T-helper 1 cell treated with Interleukin-12 subunit alpha and Interleukin-12 subunit beta and Interleukin-4 antibody, amounts not matched to agents 30 μg/mL and 1 μg/mL, for 36 hours (primary cell): ENCODE measurements around the gene ANO2.

Experiments used
- H3K27ac Mint-ChIP-seq: one replicate; pipeline ENCODE4 v1.8.0; 2021; ENCODE audit warnings: mild to moderate bottlenecking, mixed read lengths
- H3K27me3 Mint-ChIP-seq: one replicate; pipeline ENCODE4 v1.8.0; 2021; ENCODE audit warnings: low read depth, mixed read lengths
- H3K36me3 Mint-ChIP-seq: one replicate; pipeline ENCODE4 v1.8.0; 2021; ENCODE audit warnings: low read depth, mixed read lengths
- H3K4me1 Mint-ChIP-seq: one replicate; pipeline ENCODE4 v1.8.0; 2021; ENCODE audit warnings: low read depth, mixed read lengths
- H3K4me3 Mint-ChIP-seq: one replicate; pipeline ENCODE4 v1.8.0; 2021; ENCODE audit warnings: mild to moderate bottlenecking, moderate library complexity, mixed read lengths
- H3K9me3 Mint-ChIP-seq: one replicate; pipeline ENCODE4 v1.8.0; 2021; ENCODE audit warnings: mixed read lengths

ANO2 gene

DNA sequence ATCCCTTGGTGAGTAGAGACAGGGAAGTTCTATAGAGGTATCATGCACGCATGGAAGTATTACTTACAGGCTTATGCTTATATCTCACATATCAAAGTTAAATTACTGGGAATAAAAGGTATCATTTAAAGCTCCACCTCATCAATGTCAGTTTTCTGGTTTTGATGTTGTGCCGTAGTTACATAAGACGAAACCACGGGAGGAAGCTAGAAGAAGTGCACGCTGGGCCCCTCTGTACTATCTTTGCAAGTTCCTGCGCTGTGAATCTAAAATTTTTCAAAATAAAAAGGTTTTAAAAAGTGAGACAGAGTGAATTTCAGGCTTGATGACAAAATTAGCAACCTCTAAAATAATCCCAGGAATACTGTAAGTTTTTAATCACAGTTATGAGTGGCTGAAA lies 198.1 kb downstream of the ANO2 start:
- no peaks in the 10 kb centered on the region for H3K9me3 Mint-ChIP-seq
- no peaks in the 10 kb centered on the region for H3K36me3 Mint-ChIP-seq
- no peak overlapping the region for H3K27ac Mint-ChIP-seq
- H3K4me1 Mint-ChIP-seq = no peaks in the 10 kb centered on the region
- H3K27me3 Mint-ChIP-seq = no peaks in the 10 kb centered on the region
- no peak overlapping the region for H3K4me3 Mint-ChIP-seq

DNA sequence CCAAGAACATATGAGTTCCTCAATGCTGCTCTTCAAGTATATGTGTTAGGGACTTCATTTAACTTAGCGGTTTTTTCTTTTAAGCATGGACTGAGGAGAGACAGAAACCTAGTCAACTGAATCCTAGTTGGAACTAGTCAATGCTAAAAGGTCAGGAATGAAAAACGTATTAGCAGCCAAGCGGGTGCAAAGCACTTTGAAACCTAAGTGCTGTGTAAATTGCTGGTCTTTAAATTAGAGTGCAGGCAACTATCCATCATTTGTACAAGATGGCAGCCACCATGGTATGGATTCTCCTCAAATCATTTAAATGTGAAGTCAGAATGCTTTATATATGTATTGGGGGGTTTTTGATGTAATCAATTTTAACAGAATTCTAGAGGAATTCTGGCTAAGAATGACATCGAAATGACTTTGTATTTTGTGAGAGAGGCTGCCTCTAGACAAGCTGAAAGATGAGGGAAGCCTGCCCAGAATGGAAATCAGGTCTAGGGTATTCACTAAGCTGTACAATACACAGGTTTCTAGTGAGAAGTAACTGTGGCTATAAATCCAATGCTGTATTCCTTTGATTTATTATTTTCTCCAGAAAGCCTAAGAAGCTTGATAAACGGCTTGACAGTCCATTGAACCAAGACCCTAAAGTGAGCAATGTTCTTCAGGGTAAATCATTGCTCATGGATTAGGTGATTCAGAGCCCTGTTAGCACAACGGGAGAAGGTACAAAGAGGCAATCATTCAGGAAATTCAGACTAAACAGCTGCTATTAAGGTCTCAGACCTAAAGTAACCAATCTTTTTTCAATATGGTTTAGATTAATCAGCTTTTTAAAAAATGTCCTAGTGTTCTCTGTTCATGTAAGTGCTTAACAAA lies 198.8 kb downstream of the ANO2 start:
- H3K4me3 Mint-ChIP-seq = no peak overlapping the region
- no peaks in the 10 kb centered on the region for H3K36me3 Mint-ChIP-seq
- no peaks in the 10 kb centered on the region for H3K9me3 Mint-ChIP-seq
- no peaks in the 10 kb centered on the region for H3K4me1 Mint-ChIP-seq
- no peaks in the 10 kb centered on the region for H3K27me3 Mint-ChIP-seq
- no peak overlapping the region for H3K27ac Mint-ChIP-seq

DNA sequence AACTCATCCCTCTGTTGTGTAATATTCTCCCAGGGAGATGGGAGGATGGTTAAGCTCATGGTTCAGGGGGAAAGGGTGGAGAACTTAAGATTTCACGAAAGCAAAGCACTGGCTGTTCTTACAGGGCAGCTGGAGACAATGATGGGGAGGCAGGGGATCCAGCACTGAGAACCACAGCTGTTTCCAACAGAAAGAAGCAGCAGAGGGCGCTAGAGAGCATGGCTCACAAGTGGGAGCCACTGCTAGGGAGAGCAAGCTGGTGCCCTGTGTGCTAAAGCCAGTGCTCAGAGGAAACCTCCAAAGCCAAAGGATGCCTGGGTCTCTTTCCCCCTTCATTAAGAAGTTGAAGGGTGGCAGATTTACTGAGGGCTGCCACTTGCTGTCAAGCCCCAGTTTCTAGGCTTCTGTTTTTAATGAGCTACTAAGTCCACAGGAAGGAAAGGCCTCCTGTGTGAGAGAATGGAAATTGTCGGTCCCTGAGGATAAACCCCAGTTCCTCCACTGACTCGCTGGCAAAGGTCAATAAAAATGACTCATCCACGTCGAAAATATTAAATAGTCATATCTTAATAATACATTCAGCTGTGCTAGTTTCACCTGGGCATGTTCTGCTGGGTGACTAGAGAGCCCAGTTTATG lies 199.7 kb downstream of the ANO2 start:
- Mint-ChIP-seq H3K9me3 (no peaks in the 10 kb centered on the region), H3K27ac (no peak overlapping the region), H3K27me3 (no peaks in the 10 kb centered on the region), H3K4me1 (no peaks in the 10 kb centered on the region), H3K36me3 (no peaks in the 10 kb centered on the region), H3K4me3 (no peak overlapping the region)

- H3K36me3 Mint-ChIP-seq = no peaks in the 10 kb centered on the region
- no peaks in the 10 kb centered on the region for H3K4me1 Mint-ChIP-seq
Observed at GRCh38 chr12:5742258-5742657, 202.8 kb downstream of the ANO2 start.

DNA sequence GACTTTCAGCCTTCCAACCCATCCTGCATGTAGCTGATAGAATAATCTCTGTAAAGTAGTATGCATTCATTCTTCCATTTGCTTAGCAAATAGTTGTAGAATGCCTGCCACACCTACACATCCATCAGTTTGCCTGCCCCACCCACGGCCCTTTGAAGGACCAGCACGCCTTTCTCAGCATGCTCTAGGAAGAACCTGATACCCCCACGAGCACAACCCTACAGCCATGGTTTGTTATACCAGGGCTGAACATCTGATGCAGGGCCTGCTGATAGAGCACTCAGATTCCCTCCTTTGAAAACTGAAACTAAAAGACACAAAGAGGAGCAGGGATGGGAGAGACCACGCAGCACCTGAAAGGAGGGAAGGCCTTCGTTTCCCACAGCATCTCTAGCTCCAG lies 205.1 kb downstream of the ANO2 start:
- Mint-ChIP-seq H3K4me1 (no peaks in the 10 kb centered on the region), H3K27ac (no peak overlapping the region), H3K27me3 (no peaks in the 10 kb centered on the region), H3K36me3 (no peaks in the 10 kb centered on the region), H3K4me3 (no peak overlapping the region), H3K9me3 (no peaks in the 10 kb centered on the region)

More at GRCh38 chr12:5742258-5742657, 202.8 kb downstream of the ANO2 start:
- no peak overlapping the region for H3K27ac Mint-ChIP-seq
- no peaks in the 10 kb centered on the region for H3K9me3 Mint-ChIP-seq
- no peaks in the 10 kb centered on the region for H3K27me3 Mint-ChIP-seq
- H3K4me3 Mint-ChIP-seq = no peak overlapping the region

- no peak overlapping the region for H3K4me3 Mint-ChIP-seq
Observed at GRCh38 chr12:5737778-5738177, 207.3 kb downstream of the ANO2 start.

DNA sequence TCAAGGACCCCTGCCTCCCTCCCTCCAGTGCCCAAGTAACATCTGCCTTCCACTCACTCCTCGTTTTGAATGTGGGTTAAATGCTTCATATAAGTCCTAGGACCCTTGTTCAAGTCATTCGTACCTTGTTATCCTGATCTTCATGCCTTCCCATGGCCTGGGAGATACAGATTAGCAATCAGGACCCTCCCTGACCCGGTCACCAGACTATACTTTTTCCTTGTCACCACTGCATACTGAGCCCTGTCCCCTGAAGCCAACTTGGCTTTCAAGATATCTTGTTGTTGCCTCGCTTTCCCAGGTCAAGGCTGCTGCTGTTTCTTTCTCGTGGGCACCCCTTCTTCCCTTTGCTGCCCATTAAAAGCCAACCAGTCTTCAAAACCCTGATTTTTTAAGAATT lies 208.5 kb downstream of the ANO2 start:
- Mint-ChIP-seq H3K36me3 (no peaks in the 10 kb centered on the region), H3K27me3 (no peaks in the 10 kb centered on the region), H3K4me3 (no peak overlapping the region), H3K4me1 (no peaks in the 10 kb centered on the region), H3K9me3 (no peaks in the 10 kb centered on the region), H3K27ac (no peak overlapping the region)

More at GRCh38 chr12:5737778-5738177, 207.3 kb downstream of the ANO2 start:
- H3K27me3 Mint-ChIP-seq = no peaks in the 10 kb centered on the region
- no peaks in the 10 kb centered on the region for H3K36me3 Mint-ChIP-seq
- no peaks in the 10 kb centered on the region for H3K4me1 Mint-ChIP-seq
- no peaks in the 10 kb centered on the region for H3K9me3 Mint-ChIP-seq
- no peak overlapping the region for H3K27ac Mint-ChIP-seq

- Mint-ChIP-seq H3K4me3 (no peak overlapping the region), H3K27ac (no peak overlapping the region), H3K36me3 (no peaks in the 10 kb centered on the region), H3K9me3 (no peaks in the 10 kb centered on the region), H3K4me1 (no peaks in the 10 kb centered on the region), H3K27me3 (no peaks in the 10 kb centered on the region)
Observed at GRCh38 chr12:5736016-5736415, 209.0 kb downstream of the ANO2 start.

DNA sequence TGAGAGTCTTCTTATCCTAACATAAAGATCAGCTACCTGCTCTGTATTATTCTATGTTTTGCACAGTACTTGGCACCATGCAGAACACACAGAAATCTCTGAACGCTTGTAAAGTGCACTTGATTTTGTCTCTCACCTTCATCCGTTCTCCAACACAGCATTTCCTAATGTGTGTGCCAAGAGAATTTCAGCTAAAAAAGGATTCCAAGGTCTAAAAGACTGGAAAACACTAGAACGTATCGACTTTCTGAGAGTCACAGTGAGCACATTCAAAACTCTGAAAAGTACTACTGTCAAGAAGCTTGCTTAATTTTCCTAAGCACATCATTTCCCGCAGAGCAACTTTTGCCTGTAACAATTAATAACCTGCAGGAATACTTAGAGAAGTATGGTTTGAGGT lies 211.1 kb downstream of the ANO2 start:
- H3K4me3 Mint-ChIP-seq = no peak overlapping the region
- no peaks in the 10 kb centered on the region for H3K36me3 Mint-ChIP-seq
- no peaks in the 10 kb centered on the region for H3K4me1 Mint-ChIP-seq
- H3K27me3 Mint-ChIP-seq = no peaks in the 10 kb centered on the region
- no peaks in the 10 kb centered on the region for H3K9me3 Mint-ChIP-seq
- H3K27ac Mint-ChIP-seq = no peak overlapping the region

DNA sequence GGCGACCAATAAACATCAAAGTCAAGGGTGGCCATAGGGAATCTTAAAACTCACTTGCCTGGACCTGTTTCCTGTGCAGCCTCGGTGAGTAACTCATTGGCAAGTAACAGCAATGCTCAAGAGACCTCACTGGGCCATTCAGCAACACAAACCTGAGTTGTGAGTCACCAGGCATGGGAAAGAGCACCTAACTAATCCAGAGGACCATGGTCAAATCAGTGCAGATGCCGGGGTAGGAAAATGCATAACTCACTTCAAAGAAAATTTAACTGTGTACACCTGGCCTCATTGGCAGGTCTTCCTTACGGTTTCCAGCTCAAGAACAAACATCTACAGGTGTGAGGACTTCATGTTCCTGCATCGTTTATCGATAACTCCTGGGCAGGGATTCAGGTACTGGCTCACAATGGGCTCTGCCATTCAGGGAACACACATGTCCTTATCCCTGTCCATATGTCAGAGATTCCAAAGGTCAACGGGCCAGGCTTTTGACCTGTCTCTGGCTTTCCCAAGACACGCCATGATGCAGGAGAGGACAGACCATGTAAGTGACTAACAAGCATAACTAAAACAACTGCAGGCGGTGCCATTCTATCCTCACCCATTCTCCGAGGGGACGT lies 211.8 kb downstream of the ANO2 start:
- H3K4me1 Mint-ChIP-seq = no peaks in the 10 kb centered on the region
- H3K27ac Mint-ChIP-seq = no peak overlapping the region
- no peaks in the 10 kb centered on the region for H3K27me3 Mint-ChIP-seq
- no peaks in the 10 kb centered on the region for H3K9me3 Mint-ChIP-seq
- no peak overlapping the region for H3K4me3 Mint-ChIP-seq
- H3K36me3 Mint-ChIP-seq = no peaks in the 10 kb centered on the region

DNA sequence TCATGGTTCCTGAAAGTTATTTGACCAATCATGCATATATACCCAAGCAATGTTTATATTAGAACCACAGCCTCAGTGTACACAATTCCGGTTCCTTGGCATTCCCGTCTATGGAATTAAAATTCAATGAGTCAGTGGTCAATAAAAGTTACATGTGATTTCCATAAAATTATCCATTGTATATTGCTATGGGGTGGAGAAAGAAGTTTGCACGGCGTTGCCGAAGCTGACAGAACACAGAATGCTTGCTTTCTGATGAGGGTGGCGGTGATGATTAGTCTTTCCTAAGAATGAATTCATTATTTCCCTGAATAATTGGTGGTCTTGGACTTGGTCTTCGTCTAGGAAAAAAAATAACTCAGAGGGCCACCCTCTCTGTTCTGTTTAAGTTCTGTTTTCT lies 214.1 kb downstream of the ANO2 start:
- Mint-ChIP-seq H3K27ac (no peak overlapping the region), H3K4me1 (no peaks in the 10 kb centered on the region), H3K27me3 (no peaks in the 10 kb centered on the region), H3K9me3 (no peaks in the 10 kb centered on the region), H3K36me3 (no peaks in the 10 kb centered on the region), H3K4me3 (no peak overlapping the region)

GRCh38 chr12:5723711-5724252 lies 221.3 kb downstream of the ANO2 start:
- Mint-ChIP-seq H3K27me3 (peaks cover 10% of the 10 kb centered on the region), H3K27ac (no peak overlapping the region)

DNA sequence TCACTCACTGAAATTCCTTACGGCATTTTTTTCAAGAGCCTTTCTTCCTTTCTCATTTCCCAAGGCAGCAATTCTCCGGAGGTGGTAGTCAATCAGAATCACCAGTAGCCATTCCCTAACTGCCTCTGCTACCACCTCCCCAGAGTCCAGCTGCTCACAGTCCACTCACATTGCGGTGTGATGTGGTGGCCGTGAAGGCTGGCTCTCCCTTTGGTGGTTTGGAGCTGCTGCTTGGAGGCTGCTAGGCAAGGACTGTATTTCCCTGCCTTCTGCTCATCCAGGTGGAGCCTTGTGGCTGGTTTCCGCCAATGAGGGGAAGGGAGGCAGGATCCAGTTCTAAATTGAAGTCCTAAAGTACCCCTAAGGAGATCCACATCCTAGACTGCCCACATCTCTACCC lies 222.0 kb downstream of the ANO2 start:
- Mint-ChIP-seq H3K36me3 (no peaks in the 10 kb centered on the region), H3K4me3 (no peak overlapping the region), H3K27me3 (peaks cover 12% of the 10 kb centered on the region), H3K27ac (no peak overlapping the region), H3K4me1 (no peaks in the 10 kb centered on the region), H3K9me3 (no peaks in the 10 kb centered on the region)

More at GRCh38 chr12:5723711-5724252, 221.3 kb downstream of the ANO2 start:
- H3K4me1 Mint-ChIP-seq = no peaks in the 10 kb centered on the region
- no peaks in the 10 kb centered on the region for H3K36me3 Mint-ChIP-seq
- no peak overlapping the region for H3K4me3 Mint-ChIP-seq
- H3K9me3 Mint-ChIP-seq = no peaks in the 10 kb centered on the region

- Mint-ChIP-seq H3K9me3 (no peaks in the 10 kb centered on the region), H3K27me3 (peaks cover 12% of the 10 kb centered on the region), H3K4me1 (no peaks in the 10 kb centered on the region), H3K4me3 (no peak overlapping the region), H3K27ac (no peak overlapping the region), H3K36me3 (no peaks in the 10 kb centered on the region)
Observed at GRCh38 chr12:5720381-5721005, 224.6 kb downstream of the ANO2 start.
